ENCODE results near the gene EGFLAM. TPM values are rescaled to one million over a fixed set of nuclear protein-coding genes. Genes with fewer than 3 reads are reported as not detected.

The EGFLAM gene
- polyA plus RNA-seq, 2 donors: 0.53 to 0.82 TPM

GRCh38 chr5:38447056-38447455 lies 188.7 kb downstream of the EGFLAM start:
- 86 to 91% methylated on average over 2 of the region's 2 CpGs for WGBS, 2 donors
- Histone ChIP-seq H3K27me3 (ENCODE audit: control insufficient read depth in 1 of 2, insufficient read depth in 2 of 2, low read length in 2 of 2) (no peaks in the 10 kb centered on the region), H3K9me3 (ENCODE audit: control insufficient read depth in 2 of 2, insufficient read depth in 1 of 2, low read depth in 1 of 2, low read length in 1 of 2) (no peaks in the 10 kb centered on the region), H3K4me1 (ENCODE audit: control insufficient read depth in 2 of 2, insufficient read depth in 2 of 2, low read length in 1 of 2) (no peaks in the 10 kb centered on the region), H3K27ac (ENCODE audit: low read depth in 2 of 2, low read length in 1 of 2) (no peak overlapping the region), H3K4me3 (ENCODE audit: low read depth in 1 of 2, low read length in 2 of 2) (no peak overlapping the region), H3K36me3 (ENCODE audit: control insufficient read depth in 2 of 2, insufficient read depth in 2 of 2, low read length in 1 of 2) (no peaks in the 10 kb centered on the region)

- no peak overlapping the region for H3K4me3 ChIP-seq (ENCODE audit: low read depth in 1 of 2, low read length in 2 of 2)
- no peaks in the 10 kb centered on the region for H3K27me3 ChIP-seq (ENCODE audit: control insufficient read depth in 1 of 2, insufficient read depth in 2 of 2, low read length in 2 of 2)
- no peaks in the 10 kb centered on the region for H3K9me3 ChIP-seq (ENCODE audit: control insufficient read depth in 2 of 2, insufficient read depth in 1 of 2, low read depth in 1 of 2, low read length in 1 of 2)
- no peaks in the 10 kb centered on the region for H3K4me1 ChIP-seq (ENCODE audit: control insufficient read depth in 2 of 2, insufficient read depth in 2 of 2, low read length in 1 of 2)
- WGBS, 2 donors: 54 to 67% methylated on average over 5 of the region's 5 CpGs
- no peaks in the 10 kb centered on the region for H3K36me3 ChIP-seq (ENCODE audit: control insufficient read depth in 2 of 2, insufficient read depth in 2 of 2, low read length in 1 of 2)
- no peak overlapping the region for H3K27ac ChIP-seq (ENCODE audit: low read depth in 2 of 2, low read length in 1 of 2)
These were observed 189.4 kb downstream of the EGFLAM start for GRCh38 chr5:38447786-38448185.

DNA sequence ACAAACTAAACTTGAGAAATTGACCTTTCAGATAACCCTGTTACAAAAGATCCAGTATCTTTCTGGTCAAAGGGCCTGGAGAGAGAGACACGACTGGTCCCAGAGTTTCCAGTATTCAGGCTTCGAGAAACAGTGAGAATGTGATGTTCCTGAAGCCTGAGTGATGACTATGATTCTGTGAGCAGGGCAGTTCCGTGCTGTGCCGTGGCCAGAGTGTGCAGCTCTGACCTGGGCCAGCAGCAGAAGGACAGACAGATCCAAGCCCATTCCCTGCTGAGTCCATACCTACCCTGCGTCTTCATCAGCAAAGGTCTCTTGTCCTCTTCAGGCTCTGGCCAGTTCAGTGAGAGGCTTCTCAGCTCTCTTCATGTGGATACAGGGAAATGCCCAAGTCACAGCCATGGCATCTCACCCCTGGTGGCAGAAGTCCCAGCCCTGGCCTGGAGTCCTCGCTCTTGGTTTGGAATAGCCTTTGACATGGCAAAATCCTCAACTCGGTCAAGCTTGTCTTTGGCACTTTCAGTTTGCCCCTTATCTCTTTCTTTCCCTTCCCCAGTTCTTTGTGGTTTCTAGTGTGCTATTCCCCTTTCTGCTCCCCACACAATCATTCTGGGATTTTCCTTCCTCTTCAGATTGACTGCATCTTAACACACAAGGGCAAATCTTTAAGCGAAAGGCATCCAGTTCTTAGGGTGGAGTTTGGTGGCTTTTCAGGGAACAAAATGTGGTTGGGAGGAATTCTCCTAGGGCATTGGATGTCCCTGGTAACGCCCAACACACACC lies 190.4 kb downstream of the EGFLAM start:
- H3K9me3 ChIP-seq (ENCODE audit: control insufficient read depth in 2 of 2, insufficient read depth in 1 of 2, low read depth in 1 of 2, low read length in 1 of 2): no peaks in the 10 kb centered on the region
- H3K36me3 ChIP-seq (ENCODE audit: control insufficient read depth in 2 of 2, insufficient read depth in 2 of 2, low read length in 1 of 2): no peaks in the 10 kb centered on the region
- no peak overlapping the region for H3K4me3 ChIP-seq (ENCODE audit: low read depth in 1 of 2, low read length in 2 of 2)
- no peaks in the 10 kb centered on the region for H3K4me1 ChIP-seq (ENCODE audit: control insufficient read depth in 2 of 2, insufficient read depth in 2 of 2, low read length in 1 of 2)
- 74 to 85% methylated on average over 9 of the region's 9 CpGs for WGBS, 2 donors
- H3K27ac ChIP-seq (ENCODE audit: low read depth in 2 of 2, low read length in 1 of 2): no peak overlapping the region
- no peaks in the 10 kb centered on the region for H3K27me3 ChIP-seq (ENCODE audit: control insufficient read depth in 1 of 2, insufficient read depth in 2 of 2, low read length in 2 of 2)

DNA sequence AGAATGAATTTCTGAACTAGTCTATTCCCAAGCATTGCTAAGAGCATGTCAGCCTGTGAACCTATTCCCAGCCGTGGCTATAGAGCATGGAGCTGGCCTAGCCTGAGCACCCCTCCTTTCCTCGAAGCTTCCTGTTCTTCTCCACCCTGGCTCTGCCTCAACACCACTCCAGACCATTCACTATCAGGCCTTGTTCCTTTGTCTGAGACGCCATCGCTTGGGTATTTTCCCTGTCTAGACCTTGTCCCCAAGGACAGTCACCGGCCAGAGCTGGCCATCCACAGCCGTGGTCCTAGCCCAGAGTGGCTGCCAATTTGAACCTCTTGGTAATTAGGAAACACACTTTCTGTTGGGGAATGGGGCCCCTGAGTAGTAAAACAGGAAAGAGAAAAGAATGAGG lies 192.3 kb downstream of the EGFLAM start:
- no peaks in the 10 kb centered on the region for H3K36me3 ChIP-seq (ENCODE audit: control insufficient read depth in 2 of 2, insufficient read depth in 2 of 2, low read length in 1 of 2)
- 81 to 86% methylated on average over 6 of the region's 6 CpGs for WGBS, 2 donors
- no peaks in the 10 kb centered on the region for H3K9me3 ChIP-seq (ENCODE audit: control insufficient read depth in 2 of 2, insufficient read depth in 1 of 2, low read depth in 1 of 2, low read length in 1 of 2)
- H3K27me3 ChIP-seq (ENCODE audit: control insufficient read depth in 1 of 2, insufficient read depth in 2 of 2, low read length in 2 of 2): no peaks in the 10 kb centered on the region
- peaks cover 0 to 2% of the 10 kb centered on the region in 2 donors for H3K4me1 ChIP-seq (ENCODE audit: control insufficient read depth in 2 of 2, insufficient read depth in 2 of 2, low read length in 1 of 2)
- no peak overlapping the region for H3K27ac ChIP-seq (ENCODE audit: low read depth in 2 of 2, low read length in 1 of 2)
- H3K4me3 ChIP-seq (ENCODE audit: low read depth in 1 of 2, low read length in 2 of 2): no peak overlapping the region

DNA sequence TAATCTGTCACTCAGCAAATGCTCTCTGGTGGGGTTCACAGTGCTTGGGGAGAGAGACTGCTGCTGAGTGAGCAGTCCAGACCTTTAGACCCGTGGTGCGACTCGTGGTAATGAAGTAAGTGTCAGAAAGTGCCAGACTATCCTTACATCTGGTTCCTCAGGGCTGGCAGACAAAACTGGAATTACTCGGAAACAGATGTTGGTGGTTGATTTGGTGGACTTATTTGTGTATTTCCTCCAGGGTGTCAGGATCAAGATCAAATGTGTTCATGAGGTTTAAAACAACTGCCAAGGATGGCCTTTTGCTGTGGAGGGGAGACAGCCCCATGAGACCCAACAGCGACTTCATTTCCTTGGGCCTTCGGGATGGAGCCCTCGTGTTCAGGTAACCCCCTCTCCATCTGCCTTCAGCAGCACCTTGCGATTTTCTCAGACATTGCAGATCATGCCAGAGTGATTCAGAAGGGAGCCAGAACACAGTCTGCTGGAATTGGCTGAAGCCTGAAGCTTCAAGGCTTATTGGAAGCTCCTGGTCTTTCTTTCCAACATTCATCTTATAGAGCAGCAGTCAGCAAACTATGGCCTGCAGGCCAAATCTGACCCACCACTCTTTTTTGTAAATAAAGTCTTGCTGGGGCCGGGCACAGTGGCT lies 192.8 kb downstream of the EGFLAM start:
- Histone ChIP-seq H3K9me3 (ENCODE audit: control insufficient read depth in 2 of 2, insufficient read depth in 1 of 2, low read depth in 1 of 2, low read length in 1 of 2) (no peaks in the 10 kb centered on the region), H3K4me3 (ENCODE audit: low read depth in 1 of 2, low read length in 2 of 2) (no peak overlapping the region), H3K36me3 (ENCODE audit: control insufficient read depth in 2 of 2, insufficient read depth in 2 of 2, low read length in 1 of 2) (no peaks in the 10 kb centered on the region), H3K27me3 (ENCODE audit: control insufficient read depth in 1 of 2, insufficient read depth in 2 of 2, low read length in 2 of 2) (no peaks in the 10 kb centered on the region), H3K4me1 (ENCODE audit: control insufficient read depth in 2 of 2, insufficient read depth in 2 of 2, low read length in 1 of 2) (peaks cover 0 to 2% of the 10 kb centered on the region in 2 donors), H3K27ac (ENCODE audit: low read depth in 2 of 2, low read length in 1 of 2) (no peak overlapping the region)
- WGBS, 2 donors: 79 to 80% methylated on average over 9 of the region's 9 CpGs

DNA sequence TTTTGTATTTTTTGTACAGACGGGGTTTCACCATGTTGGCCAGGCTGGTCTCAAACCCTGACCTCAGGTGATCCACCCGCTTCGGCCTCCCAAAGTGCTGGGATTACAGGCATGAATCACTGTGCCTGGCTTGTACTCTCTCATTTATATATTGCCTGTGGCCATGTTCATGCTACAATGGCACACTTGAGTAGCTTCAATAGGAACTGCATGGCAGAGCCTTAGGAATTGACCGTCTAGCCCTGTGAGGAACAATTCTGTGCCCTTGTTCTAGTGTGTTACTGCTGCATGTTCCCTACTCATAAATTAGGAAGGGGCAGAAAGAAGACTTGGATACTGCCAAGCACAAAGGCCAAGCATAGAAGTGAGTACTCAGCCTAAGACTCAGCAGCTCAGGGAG lies 193.8 kb downstream of the EGFLAM start:
- Histone ChIP-seq H3K27me3 (ENCODE audit: control insufficient read depth in 1 of 2, insufficient read depth in 2 of 2, low read length in 2 of 2) (no peaks in the 10 kb centered on the region), H3K4me1 (ENCODE audit: control insufficient read depth in 2 of 2, insufficient read depth in 2 of 2, low read length in 1 of 2) (peaks cover 0 to 2% of the 10 kb centered on the region in 2 donors), H3K36me3 (ENCODE audit: control insufficient read depth in 2 of 2, insufficient read depth in 2 of 2, low read length in 1 of 2) (no peaks in the 10 kb centered on the region), H3K27ac (ENCODE audit: low read depth in 2 of 2, low read length in 1 of 2) (no peak overlapping the region), H3K9me3 (ENCODE audit: control insufficient read depth in 2 of 2, insufficient read depth in 1 of 2, low read depth in 1 of 2, low read length in 1 of 2) (no peaks in the 10 kb centered on the region), H3K4me3 (ENCODE audit: low read depth in 1 of 2, low read length in 2 of 2) (no peak overlapping the region)
- WGBS, 2 donors: 65 to 77% methylated on average over 4 of the region's 4 CpGs

DNA sequence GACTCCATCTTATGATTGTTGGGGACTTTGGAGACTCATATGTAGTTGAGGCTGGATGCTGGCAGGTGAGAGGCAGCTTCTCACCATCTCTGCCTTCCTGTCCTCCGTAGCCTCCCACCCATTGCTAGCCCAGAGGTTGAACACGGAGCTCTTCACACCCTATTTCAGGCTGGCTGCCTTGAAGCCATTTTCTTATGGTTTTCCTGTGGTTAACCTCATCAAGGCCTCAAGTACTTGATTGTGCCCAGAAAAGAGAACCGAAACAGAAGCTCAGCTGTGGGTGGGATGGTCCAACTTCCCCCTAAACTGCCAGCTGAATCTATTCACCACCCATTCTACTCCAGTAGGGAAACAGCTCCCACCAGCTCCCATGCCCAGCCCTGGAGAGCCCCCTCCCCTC lies 195.1 kb downstream of the EGFLAM start:
- 74 to 79% methylated on average over 3 of the region's 3 CpGs for WGBS, 2 donors
- H3K27me3 ChIP-seq (ENCODE audit: control insufficient read depth in 1 of 2, insufficient read depth in 2 of 2, low read length in 2 of 2): no peaks in the 10 kb centered on the region

GRCh38 chr5:38453921-38454320 lies 195.6 kb downstream of the EGFLAM start:
- whole genome bisulfite sequencing, 2 donors: 89% methylated on average over 11 of the region's 11 CpGs
- Histone ChIP-seq H3K27me3 (ENCODE audit: control insufficient read depth in 1 of 2, insufficient read depth in 2 of 2, low read length in 2 of 2) (no peaks in the 10 kb centered on the region), H3K4me3 (ENCODE audit: low read depth in 1 of 2, low read length in 2 of 2) (no peak overlapping the region)

More for the DNA sequence above, 195.1 kb downstream of the EGFLAM start:
- no peak overlapping the region for H3K27ac ChIP-seq (ENCODE audit: low read depth in 2 of 2, low read length in 1 of 2)
- H3K9me3 ChIP-seq (ENCODE audit: control insufficient read depth in 2 of 2, insufficient read depth in 1 of 2, low read depth in 1 of 2, low read length in 1 of 2): no peaks in the 10 kb centered on the region
- H3K36me3 ChIP-seq (ENCODE audit: control insufficient read depth in 2 of 2, insufficient read depth in 2 of 2, low read length in 1 of 2): no peaks in the 10 kb centered on the region
- H3K4me1 ChIP-seq (ENCODE audit: control insufficient read depth in 2 of 2, insufficient read depth in 2 of 2, low read length in 1 of 2): peaks cover 0 to 2% of the 10 kb centered on the region in 2 donors
- H3K4me3 ChIP-seq (ENCODE audit: low read depth in 1 of 2, low read length in 2 of 2): no peak overlapping the region

GRCh38 chr5:38455796-38456330 lies 197.5 kb downstream of the EGFLAM start:
- WGBS, 2 donors: 81 to 84% methylated on average over 8 of the region's 8 CpGs
- no peak overlapping the region for H3K4me3 ChIP-seq (ENCODE audit: low read depth in 1 of 2, low read length in 2 of 2)
- peaks cover 0 to 2% of the 10 kb centered on the region in 2 donors for H3K4me1 ChIP-seq (ENCODE audit: control insufficient read depth in 2 of 2, insufficient read depth in 2 of 2, low read length in 1 of 2)
- H3K36me3 ChIP-seq (ENCODE audit: control insufficient read depth in 2 of 2, insufficient read depth in 2 of 2, low read length in 1 of 2): no peaks in the 10 kb centered on the region
- no peak overlapping the region for H3K27ac ChIP-seq (ENCODE audit: low read depth in 2 of 2, low read length in 1 of 2)
- no peaks in the 10 kb centered on the region for H3K9me3 ChIP-seq (ENCODE audit: control insufficient read depth in 2 of 2, insufficient read depth in 1 of 2, low read depth in 1 of 2, low read length in 1 of 2)
- H3K27me3 ChIP-seq (ENCODE audit: control insufficient read depth in 1 of 2, insufficient read depth in 2 of 2, low read length in 2 of 2): no peaks in the 10 kb centered on the region

More at GRCh38 chr5:38453921-38454320, 195.6 kb downstream of the EGFLAM start:
- no peak overlapping the region for H3K27ac ChIP-seq (ENCODE audit: low read depth in 2 of 2, low read length in 1 of 2)
- H3K36me3 ChIP-seq (ENCODE audit: control insufficient read depth in 2 of 2, insufficient read depth in 2 of 2, low read length in 1 of 2): no peaks in the 10 kb centered on the region
- no peaks in the 10 kb centered on the region for H3K9me3 ChIP-seq (ENCODE audit: control insufficient read depth in 2 of 2, insufficient read depth in 1 of 2, low read depth in 1 of 2, low read length in 1 of 2)
- peaks cover 0 to 2% of the 10 kb centered on the region in 2 donors for H3K4me1 ChIP-seq (ENCODE audit: control insufficient read depth in 2 of 2, insufficient read depth in 2 of 2, low read length in 1 of 2)
